Measurements from ENCODE around the gene POLE4. TPM values are rescaled to one million over a fixed set of nuclear protein-coding genes. Genes with fewer than 3 reads are reported as not detected.

Gene POLE4
- total and polyA plus RNA-seq, 4 donors = 6.5 to 115 (median 23.9) TPM

DNA sequence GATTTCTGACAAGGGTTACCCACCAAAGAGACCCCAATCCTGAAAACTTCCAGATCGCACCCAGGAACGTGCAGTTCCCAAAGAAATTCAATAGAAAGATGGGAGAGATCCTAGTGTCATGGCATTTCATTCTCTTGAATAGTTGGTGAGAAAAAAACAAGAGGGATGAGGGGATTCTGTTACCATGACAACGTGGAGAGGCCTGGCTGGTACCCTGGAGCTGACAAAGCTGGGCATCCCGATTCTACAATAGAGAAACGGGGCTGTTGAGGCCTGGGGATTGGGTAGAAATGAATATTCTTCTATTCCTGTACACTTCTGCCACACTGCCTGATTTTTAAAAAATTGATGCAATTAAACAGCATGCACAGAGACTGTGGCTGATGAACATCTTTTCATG lies 41.0 kb downstream of the POLE4 start:
- 92% methylated on average over 5 of the region's 5 CpGs for WGBS

DNA sequence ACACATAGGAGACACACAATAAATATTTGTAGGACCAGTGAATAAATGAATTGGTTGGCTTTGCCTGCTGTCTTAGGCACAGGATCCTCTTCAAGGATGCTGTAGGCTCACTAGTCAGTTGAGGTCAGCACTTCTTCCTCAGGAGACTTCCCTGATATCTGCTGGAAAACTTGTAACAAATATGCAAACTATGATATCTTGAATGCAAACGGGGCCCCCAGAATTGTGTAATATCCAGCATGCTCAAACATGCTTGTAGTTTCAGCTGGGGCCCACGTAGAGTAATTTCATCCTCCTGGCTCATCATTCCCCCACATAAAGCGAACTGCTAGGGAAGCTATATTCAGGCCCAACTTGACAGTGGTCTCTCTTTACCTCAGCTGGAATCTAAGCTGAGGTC lies 43.6 kb downstream of the POLE4 start:
- no peaks in the 10 kb centered on the region for H3K36me3 ChIP-seq (ENCODE audit: control insufficient read depth in 4 of 4, insufficient read depth in 3 of 4, low read depth in 1 of 4, low read length in 3 of 4)
- H3K4me1 ChIP-seq (ENCODE audit: control insufficient read depth in 4 of 4, insufficient read depth in 4 of 4, low read length in 3 of 4) = peaks cover 0 to 4% (median 0%) of the 10 kb centered on the region in 4 donors
- TF ChIP-seq, protein P1, sequence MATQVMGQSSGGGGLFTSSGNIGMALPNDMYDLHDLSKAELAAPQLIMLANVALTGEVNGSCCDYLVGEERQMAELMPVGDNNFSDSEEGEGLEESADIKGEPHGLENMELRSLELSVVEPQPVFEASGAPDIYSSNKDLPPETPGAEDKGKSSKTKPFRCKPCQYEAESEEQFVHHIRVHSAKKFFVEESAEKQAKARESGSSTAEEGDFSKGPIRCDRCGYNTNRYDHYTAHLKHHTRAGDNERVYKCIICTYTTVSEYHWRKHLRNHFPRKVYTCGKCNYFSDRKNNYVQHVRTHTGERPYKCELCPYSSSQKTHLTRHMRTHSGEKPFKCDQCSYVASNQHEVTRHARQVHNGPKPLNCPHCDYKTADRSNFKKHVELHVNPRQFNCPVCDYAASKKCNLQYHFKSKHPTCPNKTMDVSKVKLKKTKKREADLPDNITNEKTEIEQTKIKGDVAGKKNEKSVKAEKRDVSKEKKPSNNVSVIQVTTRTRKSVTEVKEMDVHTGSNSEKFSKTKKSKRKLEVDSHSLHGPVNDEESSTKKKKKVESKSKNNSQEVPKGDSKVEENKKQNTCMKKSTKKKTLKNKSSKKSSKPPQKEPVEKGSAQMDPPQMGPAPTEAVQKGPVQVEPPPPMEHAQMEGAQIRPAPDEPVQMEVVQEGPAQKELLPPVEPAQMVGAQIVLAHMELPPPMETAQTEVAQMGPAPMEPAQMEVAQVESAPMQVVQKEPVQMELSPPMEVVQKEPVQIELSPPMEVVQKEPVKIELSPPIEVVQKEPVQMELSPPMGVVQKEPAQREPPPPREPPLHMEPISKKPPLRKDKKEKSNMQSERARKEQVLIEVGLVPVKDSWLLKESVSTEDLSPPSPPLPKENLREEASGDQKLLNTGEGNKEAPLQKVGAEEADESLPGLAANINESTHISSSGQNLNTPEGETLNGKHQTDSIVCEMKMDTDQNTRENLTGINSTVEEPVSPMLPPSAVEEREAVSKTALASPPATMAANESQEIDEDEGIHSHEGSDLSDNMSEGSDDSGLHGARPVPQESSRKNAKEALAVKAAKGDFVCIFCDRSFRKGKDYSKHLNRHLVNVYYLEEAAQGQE (IDR thresholded peaks at IDR 0.05) = no peak
- TF ChIP-seq NR2F2 (IDR thresholded peaks at IDR 0.05) (no peak), EGR1 (IDR thresholded peaks at IDR 0.05; ENCODE audit: low read depth in 2 of 2) (no peak), JUND (IDR thresholded peaks at IDR 0.05) (no peak), SP1 (IDR thresholded peaks at IDR 0.05) (no peak), HNF4G (IDR thresholded peaks at IDR 0.05) (no peak), FOXA1 (IDR thresholded peaks at IDR 0.05) (no peak)
- TF ChIP-seq, protein P2, sequence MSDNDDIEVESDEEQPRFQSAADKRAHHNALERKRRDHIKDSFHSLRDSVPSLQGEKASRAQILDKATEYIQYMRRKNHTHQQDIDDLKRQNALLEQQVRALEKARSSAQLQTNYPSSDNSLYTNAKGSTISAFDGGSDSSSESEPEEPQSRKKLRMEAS (IDR thresholded peaks at IDR 0.05) = no peak
- DNase-seq (ENCODE audit: low spot score) = no peak
- no peak overlapping the region for H3K9ac ChIP-seq (ENCODE audit: low read depth in 1 of 2, low read length in 2 of 2)
- 91% methylated on average over 3 of the region's 3 CpGs for WGBS
- no peaks in the 10 kb centered on the region for H3K27me3 ChIP-seq (ENCODE audit: control insufficient read depth in 4 of 4, insufficient read depth in 4 of 4, low read length in 3 of 4)
- no peak overlapping the region for H3K4me3 ChIP-seq (ENCODE audit: low read depth in 1 of 3, low read length in 3 of 3)
- no peak overlapping the region for H3K27ac ChIP-seq (ENCODE audit: low read depth in 1 of 2, low read length in 2 of 2)
- H3K9me3 ChIP-seq (ENCODE audit: control insufficient read depth in 4 of 4, low read length in 3 of 4) = peaks cover 0 to 4% (median 4%) of the 10 kb centered on the region in 4 donors

More for the DNA sequence above, 41.0 kb downstream of the POLE4 start:
- DNase-seq (ENCODE audit: low spot score) = no peak
- Histone ChIP-seq H3K36me3 (ENCODE audit: control insufficient read depth in 4 of 4, insufficient read depth in 3 of 4, low read depth in 1 of 4, low read length in 3 of 4) (no peaks in the 10 kb centered on the region), H3K4me1 (ENCODE audit: control insufficient read depth in 4 of 4, insufficient read depth in 4 of 4, low read length in 3 of 4) (peaks cover 0 to 4% (median 0%) of the 10 kb centered on the region in 4 donors), H3K9ac (ENCODE audit: low read depth in 1 of 2, low read length in 2 of 2) (no peak overlapping the region), H3K4me3 (ENCODE audit: low read depth in 1 of 3, low read length in 3 of 3) (no peak overlapping the region), H3K9me3 (ENCODE audit: control insufficient read depth in 4 of 4, low read length in 3 of 4) (peaks cover 0 to 4% (median 4%) of the 10 kb centered on the region in 4 donors), H3K27ac (ENCODE audit: low read depth in 1 of 2, low read length in 2 of 2) (no peak overlapping the region), H3K27me3 (ENCODE audit: control insufficient read depth in 4 of 4, insufficient read depth in 4 of 4, low read length in 3 of 4) (no peaks in the 10 kb centered on the region)
- TF ChIP-seq, protein P3, sequence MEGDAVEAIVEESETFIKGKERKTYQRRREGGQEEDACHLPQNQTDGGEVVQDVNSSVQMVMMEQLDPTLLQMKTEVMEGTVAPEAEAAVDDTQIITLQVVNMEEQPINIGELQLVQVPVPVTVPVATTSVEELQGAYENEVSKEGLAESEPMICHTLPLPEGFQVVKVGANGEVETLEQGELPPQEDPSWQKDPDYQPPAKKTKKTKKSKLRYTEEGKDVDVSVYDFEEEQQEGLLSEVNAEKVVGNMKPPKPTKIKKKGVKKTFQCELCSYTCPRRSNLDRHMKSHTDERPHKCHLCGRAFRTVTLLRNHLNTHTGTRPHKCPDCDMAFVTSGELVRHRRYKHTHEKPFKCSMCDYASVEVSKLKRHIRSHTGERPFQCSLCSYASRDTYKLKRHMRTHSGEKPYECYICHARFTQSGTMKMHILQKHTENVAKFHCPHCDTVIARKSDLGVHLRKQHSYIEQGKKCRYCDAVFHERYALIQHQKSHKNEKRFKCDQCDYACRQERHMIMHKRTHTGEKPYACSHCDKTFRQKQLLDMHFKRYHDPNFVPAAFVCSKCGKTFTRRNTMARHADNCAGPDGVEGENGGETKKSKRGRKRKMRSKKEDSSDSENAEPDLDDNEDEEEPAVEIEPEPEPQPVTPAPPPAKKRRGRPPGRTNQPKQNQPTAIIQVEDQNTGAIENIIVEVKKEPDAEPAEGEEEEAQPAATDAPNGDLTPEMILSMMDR (IDR thresholded peaks at IDR 0.05; ENCODE audit: low read depth, low read length, missing input control) = no peak
- TF ChIP-seq YY1 (IDR thresholded peaks at IDR 0.05) (no peak), TAF1 (conservative IDR thresholded peaks at IDR 0.05) (no peak), HNF4G (IDR thresholded peaks at IDR 0.05) (no peak), FOXA2 (IDR thresholded peaks at IDR 0.05) (no peak), RXRA (IDR thresholded peaks at IDR 0.05) (no peak), EGR1 (IDR thresholded peaks at IDR 0.05; ENCODE audit: low read depth in 2 of 2) (no peak), RAD21 (IDR thresholded peaks at IDR 0.05) (no peak), SP1 (IDR thresholded peaks at IDR 0.05) (no peak), HNF4A (conservative IDR thresholded peaks at IDR 0.05) (no peak), NR2F2 (IDR thresholded peaks at IDR 0.05) (no peak)
- TF ChIP-seq, protein P4, sequence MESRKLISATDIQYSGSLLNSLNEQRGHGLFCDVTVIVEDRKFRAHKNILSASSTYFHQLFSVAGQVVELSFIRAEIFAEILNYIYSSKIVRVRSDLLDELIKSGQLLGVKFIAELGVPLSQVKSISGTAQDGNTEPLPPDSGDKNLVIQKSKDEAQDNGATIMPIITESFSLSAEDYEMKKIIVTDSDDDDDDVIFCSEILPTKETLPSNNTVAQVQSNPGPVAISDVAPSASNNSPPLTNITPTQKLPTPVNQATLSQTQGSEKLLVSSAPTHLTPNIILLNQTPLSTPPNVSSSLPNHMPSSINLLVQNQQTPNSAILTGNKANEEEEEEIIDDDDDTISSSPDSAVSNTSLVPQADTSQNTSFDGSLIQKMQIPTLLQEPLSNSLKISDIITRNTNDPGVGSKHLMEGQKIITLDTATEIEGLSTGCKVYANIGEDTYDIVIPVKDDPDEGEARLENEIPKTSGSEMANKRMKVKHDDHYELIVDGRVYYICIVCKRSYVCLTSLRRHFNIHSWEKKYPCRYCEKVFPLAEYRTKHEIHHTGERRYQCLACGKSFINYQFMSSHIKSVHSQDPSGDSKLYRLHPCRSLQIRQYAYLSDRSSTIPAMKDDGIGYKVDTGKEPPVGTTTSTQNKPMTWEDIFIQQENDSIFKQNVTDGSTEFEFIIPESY (IDR thresholded peaks at IDR 0.05) = no peak
- TF ChIP-seq, protein P5, sequence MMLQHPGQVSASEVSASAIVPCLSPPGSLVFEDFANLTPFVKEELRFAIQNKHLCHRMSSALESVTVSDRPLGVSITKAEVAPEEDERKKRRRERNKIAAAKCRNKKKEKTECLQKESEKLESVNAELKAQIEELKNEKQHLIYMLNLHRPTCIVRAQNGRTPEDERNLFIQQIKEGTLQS (IDR thresholded peaks at IDR 0.05) = no peak

All from liver (tissue), 9 donors.